CD4-positive, alpha-beta T cell treated with Interleukin-15 for 1 hour (primary cell): ENCODE results near the gene TBC1D2B.

Experiments
- DNase-seq: peaks from one replicate; pipeline ENCODE4 v3.0.0-alpha.2; 2020

Gene TBC1D2B

DNA sequence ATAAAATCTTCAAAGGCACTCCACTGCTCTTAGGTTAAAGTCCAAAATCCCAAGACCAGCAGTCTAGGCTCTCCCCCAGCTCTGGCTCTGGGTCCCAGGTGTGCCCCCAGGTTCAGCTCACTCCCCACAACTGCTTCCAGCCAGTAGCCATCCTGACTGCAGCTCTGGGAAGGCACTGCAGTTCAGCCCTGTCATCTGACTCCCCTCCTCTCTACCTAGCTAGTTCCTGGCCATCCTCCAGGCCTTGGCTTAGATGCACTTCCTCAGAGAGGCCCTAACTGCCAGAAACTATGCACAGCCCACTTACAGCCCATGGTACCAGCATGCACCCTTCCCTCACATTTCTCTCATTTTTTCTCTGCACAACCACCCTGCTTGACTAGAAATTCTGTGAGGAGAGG, 25.5 kb downstream of the TBC1D2B start:
- no peak for DNase-seq

DNA sequence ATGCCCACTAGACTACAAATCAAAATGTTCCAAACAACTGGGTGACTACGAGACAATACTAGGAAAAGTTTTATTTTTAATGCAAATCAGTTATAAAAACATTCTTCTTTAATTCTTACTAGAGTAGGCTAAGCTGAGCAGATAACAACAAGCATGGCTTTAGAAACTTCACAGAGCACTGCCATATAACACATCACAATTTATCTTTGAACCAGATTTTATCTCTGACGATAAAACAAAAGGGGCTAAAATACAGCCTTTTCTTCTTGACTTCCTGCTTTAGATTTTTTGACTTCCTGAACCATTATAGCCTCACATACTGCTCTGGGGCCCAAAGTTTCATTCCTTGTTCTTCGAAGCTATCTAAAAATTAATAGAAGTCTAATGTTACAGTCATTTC, 25.9 kb downstream of the TBC1D2B start:
- DNase-seq = no peak

DNA sequence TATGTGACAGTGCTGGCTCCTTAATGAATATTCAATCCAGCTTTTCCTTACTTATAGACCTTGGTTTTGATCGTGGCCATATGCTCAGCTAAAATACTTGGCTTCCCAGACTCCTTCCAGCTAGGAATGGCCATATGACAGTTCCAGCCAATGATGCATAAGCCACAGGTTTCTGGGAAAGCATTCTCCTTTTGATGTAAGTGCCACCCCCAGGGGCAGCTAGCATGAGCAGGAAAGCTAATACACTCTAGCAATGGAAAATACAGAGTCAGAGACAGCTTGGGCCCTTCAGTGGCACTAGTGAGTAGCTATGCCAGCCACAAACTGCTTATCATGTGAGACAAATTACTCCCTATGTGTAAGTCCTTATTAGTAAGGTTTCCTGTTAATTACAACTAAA, 26.7 kb downstream of the TBC1D2B start:
- DNase-seq = no peak

GRCh38 chr15:78050441-78050809, 27.1 kb downstream of the TBC1D2B start:
- no peak for DNase-seq

DNA sequence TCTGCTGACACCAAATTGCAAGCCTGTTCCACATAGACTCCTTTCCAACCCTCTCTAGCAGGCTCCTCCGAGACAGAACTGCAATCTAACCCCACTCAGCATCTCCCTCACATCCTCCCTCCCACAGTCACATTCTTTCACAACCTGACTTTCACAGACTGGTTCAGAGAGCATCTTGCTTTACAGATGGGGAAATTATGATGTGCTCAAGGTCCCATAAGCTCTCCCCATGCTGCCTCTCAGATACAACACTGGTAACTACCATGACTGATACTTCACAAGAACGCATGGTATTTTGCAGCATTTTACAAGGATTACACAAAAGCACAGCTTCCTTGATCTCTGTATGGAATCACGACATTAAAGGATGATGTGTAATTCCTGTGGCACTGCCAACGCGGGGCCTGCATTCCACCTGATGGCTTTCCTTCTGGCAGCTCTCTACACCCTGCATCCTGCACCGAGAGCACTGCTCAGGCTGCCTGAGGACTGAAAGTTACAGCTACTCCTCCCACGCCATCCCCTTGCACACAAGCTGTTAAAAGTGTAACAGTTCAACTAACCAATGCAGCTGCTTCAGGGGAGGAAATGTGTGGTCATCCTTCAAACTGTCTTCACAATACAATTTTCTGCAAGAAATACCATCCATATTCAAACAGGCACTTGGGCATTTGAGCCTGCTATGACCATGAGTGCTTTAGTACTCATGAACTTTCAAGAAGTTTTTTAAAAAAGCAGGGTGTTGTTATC, 27.6 kb downstream of the TBC1D2B start:
- DNase-seq = no peak

GRCh38 chr15:78048628-78048920, 28.9 kb downstream of the TBC1D2B start:
- no peak for DNase-seq

GRCh38 chr15:78047761-78048627, 29.5 kb downstream of the TBC1D2B start:
- DNase-seq = no peak

DNA sequence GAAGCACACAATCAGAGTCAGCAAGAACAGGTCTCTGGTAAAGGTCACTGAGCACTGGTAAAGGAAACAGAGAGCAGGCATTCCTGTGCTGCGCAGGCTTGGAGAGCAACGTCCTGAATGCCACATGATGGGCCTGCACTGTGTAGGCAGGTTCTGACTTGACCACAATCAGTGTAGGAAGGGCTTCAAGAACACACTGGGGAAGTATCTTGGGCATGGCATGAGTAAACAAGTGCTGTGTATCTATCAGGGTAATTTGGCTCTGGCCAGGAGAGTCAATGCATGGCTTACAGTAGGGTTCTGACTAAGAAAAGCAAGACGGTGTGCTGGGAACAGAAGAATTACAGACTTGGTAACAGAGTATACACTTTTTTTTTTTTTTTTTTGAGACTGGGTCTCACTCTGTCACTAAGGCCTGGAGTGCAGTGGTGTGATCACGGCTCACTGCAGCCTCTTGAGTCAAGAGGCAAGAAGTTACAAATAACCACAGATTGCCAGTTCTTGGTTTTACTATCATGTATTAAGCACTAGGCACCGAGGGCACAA, 30.6 kb downstream of the TBC1D2B start:
- no peak for DNase-seq

- DNase-seq = no peak
Measured at GRCh38 chr15:78045189-78045588, 32.3 kb downstream of the TBC1D2B start.

GRCh38 chr15:78044407-78045155, 32.9 kb downstream of the TBC1D2B start:
- DNase-seq = no peak

DNA sequence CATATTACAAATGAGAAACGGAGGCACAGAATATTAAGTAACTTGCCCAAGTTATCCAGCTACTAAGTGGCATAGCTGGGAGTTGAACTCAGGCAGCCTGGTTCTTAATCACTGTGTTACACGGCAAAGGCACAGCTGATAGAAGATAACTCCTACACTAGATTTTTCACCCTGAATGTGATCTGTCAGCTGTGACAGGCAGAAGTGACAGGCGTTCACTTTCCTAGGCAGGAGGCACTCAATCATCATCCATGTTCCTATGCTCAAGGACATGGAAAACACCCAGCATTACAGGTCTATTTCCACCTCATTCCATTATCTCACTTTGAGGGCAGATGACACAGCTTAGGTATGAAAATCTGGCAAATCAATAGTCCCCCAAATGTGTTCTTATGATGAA, 35.6 kb downstream of the TBC1D2B start:
- no peak for DNase-seq

DNA sequence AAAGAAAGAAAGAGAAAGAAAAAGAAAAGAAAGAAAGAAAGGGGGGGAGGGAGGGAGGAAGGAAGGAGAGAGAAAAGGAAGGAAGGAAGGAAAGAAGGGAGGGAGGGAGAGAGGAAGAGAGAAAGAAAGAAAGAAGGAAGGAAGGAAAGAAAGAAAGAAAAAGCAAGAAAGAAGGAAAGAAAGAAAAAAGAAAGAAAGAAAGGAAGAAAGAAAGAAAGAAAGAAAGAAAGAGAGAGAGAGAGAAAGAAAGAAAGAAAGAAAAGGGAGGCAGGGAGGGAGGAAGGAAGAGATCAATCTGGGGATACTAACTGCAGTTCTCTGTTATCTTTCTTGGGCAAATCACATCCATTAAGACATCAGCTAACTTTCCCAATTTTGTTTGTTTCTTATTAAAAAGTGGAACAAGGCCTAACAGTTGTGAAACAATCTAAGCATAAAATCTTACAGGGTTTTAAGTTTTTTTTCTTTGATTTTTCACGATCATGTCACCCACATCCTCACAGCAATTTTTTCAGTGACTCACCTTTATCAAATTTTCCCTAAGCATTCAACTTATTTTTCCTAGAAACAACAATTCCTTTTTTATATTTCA, 36.8 kb downstream of the TBC1D2B start:
- DNase-seq = no peak

DNA sequence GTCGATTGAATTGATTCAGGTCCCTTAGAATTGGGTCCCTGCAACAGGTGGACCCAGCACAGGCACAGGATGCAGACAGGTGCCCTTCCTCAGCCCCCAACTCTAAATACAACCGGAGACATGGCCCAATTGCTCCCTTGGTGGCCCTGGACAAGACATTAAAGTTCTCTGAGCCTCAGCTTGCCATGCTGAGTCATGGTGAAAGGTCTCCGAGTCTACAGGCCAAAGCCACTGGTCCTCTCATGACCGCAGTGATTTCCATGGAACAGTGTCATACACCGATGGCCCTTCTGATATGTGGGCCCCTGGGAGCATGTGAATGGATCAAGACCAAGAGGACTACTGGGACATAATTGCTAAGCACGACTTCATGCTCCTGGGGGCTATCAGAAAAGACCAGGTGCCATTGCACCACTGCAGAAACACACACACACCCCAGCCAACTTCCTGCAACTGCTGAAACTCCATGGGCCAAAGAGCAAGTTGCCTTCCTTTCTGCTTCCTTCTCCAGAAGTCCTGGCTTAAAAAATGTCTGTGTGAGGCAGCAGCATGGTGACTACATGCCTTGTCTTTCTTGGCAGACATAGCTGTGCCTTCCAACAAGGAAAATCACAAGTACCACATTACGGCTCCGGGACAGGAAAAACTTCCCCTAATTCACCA, 38.8 kb downstream of the TBC1D2B start:
- DNase-seq = no peak

- no peak for DNase-seq
Measured at GRCh38 chr15:78037779-78038305, 39.7 kb downstream of the TBC1D2B start.

DNA sequence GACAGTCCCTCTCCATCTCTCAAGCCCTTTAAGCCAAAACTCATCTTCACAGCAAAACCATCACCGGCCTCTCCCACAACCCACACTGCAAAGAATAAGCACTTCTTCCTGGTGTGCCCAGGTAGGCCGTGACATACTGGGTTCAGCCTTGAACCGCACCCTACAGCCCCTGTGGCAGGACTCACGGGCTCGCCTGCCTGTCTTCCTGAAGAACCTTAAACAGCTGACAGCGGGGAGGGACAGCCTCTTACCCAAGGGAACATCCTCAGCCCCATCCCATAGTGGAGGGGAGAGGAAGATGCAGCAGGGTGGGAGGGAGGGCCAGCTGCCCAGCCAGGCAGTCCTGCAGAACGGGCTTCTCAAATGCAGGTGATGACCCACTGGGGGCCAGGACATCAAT, 40.2 kb downstream of the TBC1D2B start:
- no peak for DNase-seq

- no peak for DNase-seq
Measured at GRCh38 chr15:78035861-78036476, 41.5 kb downstream of the TBC1D2B start.

DNA sequence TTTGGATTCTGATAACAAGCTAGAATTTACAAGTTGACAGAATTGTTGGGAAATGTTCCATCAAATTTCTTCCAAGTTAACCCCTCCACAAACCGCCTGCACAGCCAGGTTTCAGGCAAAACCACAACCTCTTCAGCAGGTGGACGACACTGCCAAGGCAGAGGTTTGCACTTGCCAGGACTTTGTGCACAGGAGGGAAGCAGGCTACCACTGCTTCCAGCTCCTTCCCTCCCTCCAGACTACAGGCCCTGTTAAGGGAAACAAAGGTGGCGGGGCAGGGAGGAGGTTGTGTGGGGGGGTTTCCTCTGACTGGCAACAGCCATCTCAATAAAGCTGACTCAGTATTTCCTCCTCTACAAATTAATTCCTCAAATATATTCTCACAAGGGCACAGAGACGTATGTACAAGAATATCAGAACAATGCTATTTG, 42.2 kb downstream of the TBC1D2B start:
- DNase-seq = no peak

DNA sequence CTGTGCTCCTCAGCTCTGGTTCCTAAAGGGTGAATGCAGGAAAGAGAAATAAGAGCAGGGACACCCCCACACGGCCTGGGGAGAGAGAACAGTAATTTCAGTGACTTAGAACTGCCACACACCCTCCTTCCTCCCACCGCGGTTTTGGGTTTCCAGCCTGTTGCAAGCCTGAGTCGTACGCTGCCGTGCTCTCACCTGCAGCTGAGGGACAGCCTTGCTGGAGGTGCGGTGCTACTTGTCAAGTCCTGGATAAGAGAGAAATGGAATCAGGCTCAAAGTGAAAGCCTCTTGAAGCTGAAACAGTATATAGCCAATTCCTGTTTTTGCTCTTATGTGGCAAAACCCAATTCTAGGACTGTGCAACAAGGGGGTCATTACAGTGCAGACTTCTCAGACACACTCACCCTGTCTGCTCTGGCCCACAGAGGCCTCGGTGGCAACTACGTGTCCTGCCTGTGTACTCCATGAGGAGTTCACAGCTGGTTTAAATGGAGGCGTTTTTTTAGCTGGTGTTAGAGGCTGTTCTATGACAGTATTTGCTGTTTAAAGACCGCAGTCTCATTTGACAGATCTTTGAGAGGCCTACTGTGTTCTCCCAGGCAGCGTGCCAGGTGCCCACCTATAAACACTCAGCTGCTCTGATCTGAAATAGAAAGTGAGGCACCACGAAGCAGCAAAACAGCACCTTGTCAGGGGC, 42.9 kb downstream of the TBC1D2B start:
- DNase-seq = peak; percentile 70

DNA sequence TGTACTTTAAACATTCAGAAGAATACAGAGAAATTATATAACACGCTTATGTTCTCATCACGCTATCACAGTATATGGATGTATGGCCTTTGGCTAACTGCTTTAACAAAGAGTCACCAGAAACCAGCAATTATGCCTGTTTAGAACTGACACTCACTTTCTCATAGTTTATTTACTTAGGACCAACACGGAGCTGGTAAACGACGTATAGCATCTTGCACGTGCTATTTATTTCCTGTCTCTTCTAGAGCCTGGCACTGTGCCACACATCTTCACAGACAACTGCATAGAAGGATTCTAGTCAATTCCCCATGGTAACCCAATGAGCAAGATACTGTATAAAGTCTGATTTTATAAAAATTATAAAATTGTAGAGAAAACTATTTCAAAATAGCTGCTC, 43.6 kb downstream of the TBC1D2B start:
- DNase-seq = peak; percentile 55

GRCh38 chr15:78032671-78033070, 44.8 kb downstream of the TBC1D2B start:
- DNase-seq = no peak

GRCh38 chr15:78024883-78025282, 52.6 kb downstream of the TBC1D2B start:
- DNase-seq = no peak
